ENCODE measurements around the gene VAV2. TPM values are rescaled to one million over a fixed set of nuclear protein-coding genes. Genes with fewer than 3 reads are reported as not detected.

The VAV2 gene
- total and polyA plus RNA-seq, 4 donors = 13.0 to 28.2 (median 16.3) TPM

- peaks cover 0 to 55% (median 38%) of the 10 kb centered on the region in 5 donors for H3K4me1 ChIP-seq (ENCODE audit: control insufficient read depth in 5 of 5, insufficient read depth in 5 of 5, low read length in 5 of 5)
- ATAC-seq (ENCODE audit: insufficient read depth, low FRiP score) (no peak), DNase-seq (no peak)
- no peak for TF ChIP-seq CTCF (IDR thresholded peaks at IDR 0.05; ENCODE audit: control extremely low read depth, extremely low read depth)
- H3K9ac ChIP-seq (ENCODE audit: insufficient read depth in 1 of 2, low read length in 2 of 2) = no peak overlapping the region
- no peaks in the 10 kb centered on the region for H3K27me3 ChIP-seq (ENCODE audit: control insufficient read depth in 3 of 3, insufficient read depth in 3 of 3, low read length in 2 of 3)
- no peaks in the 10 kb centered on the region for H3K36me3 ChIP-seq (ENCODE audit: control insufficient read depth in 4 of 4, insufficient read depth in 4 of 4, low read length in 4 of 4)
- no peak overlapping the region for H3K4me3 ChIP-seq
- WGBS, 2 donors = 96 to 99% methylated on average over 4 of the region's 4 CpGs
- H3K9me3 ChIP-seq (ENCODE audit: control insufficient read depth in 4 of 4, insufficient read depth in 3 of 4, low read length in 3 of 4) = no peaks in the 10 kb centered on the region
- H3K27ac ChIP-seq (ENCODE audit: low read depth in 1 of 2, low read length in 1 of 2) = no peak overlapping the region
These were observed 38.5 kb downstream of the VAV2 start for GRCh38 chr9:133953621-133953975.

GRCh38 chr9:133952598-133953550, 39.2 kb downstream of the VAV2 start:
- DNase-seq (no peak), ATAC-seq (ENCODE audit: insufficient read depth, low FRiP score) (no peak)
- Histone ChIP-seq H3K36me3 (ENCODE audit: control insufficient read depth in 4 of 4, insufficient read depth in 4 of 4, low read length in 4 of 4) (no peaks in the 10 kb centered on the region), H3K4me1 (ENCODE audit: control insufficient read depth in 5 of 5, insufficient read depth in 5 of 5, low read length in 5 of 5) (peaks cover 0 to 57% (median 39%) of the 10 kb centered on the region in 5 donors), H3K27me3 (ENCODE audit: control insufficient read depth in 3 of 3, insufficient read depth in 3 of 3, low read length in 2 of 3) (no peaks in the 10 kb centered on the region), H3K9me3 (ENCODE audit: control insufficient read depth in 4 of 4, insufficient read depth in 3 of 4, low read length in 3 of 4) (no peaks in the 10 kb centered on the region), H3K27ac (ENCODE audit: low read depth in 1 of 2, low read length in 1 of 2) (no peak overlapping the region), H3K9ac (ENCODE audit: insufficient read depth in 1 of 2, low read length in 2 of 2) (no peak overlapping the region), H3K4me3 (no peak overlapping the region)
- WGBS, 2 donors = 94 to 96% methylated on average over 16 to 18 of the region's 18 CpGs
- no peak for TF ChIP-seq CTCF (IDR thresholded peaks at IDR 0.05; ENCODE audit: control extremely low read depth, extremely low read depth)

GRCh38 chr9:133951265-133951664, 40.9 kb downstream of the VAV2 start:
- Histone ChIP-seq H3K9ac (ENCODE audit: insufficient read depth in 1 of 2, low read length in 2 of 2) (no peak overlapping the region), H3K4me1 (ENCODE audit: control insufficient read depth in 5 of 5, insufficient read depth in 5 of 5, low read length in 5 of 5) (peaks cover 0 to 47% (median 25%) of the 10 kb centered on the region in 5 donors), H3K4me3 (no peak overlapping the region), H3K36me3 (ENCODE audit: control insufficient read depth in 4 of 4, insufficient read depth in 4 of 4, low read length in 4 of 4) (peaks cover 0 to 2% (median 0%) of the 10 kb centered on the region in 4 donors), H3K27me3 (ENCODE audit: control insufficient read depth in 3 of 3, insufficient read depth in 3 of 3, low read length in 2 of 3) (no peaks in the 10 kb centered on the region), H3K9me3 (ENCODE audit: control insufficient read depth in 4 of 4, insufficient read depth in 3 of 4, low read length in 3 of 4) (no peaks in the 10 kb centered on the region), H3K27ac (ENCODE audit: low read depth in 1 of 2, low read length in 1 of 2) (peak overlapping the region in 1 of 2 donors; percentile 71)
- DNase-seq (no peak), ATAC-seq (ENCODE audit: insufficient read depth, low FRiP score) (no peak)
- no peak for TF ChIP-seq CTCF (IDR thresholded peaks at IDR 0.05; ENCODE audit: control extremely low read depth, extremely low read depth)
- WGBS, 2 donors = 89 to 92% methylated on average over 8 of the region's 8 CpGs
